PC-9 (cell line): Measurements from ENCODE around the gene USP11. TPM values are rescaled to one million over a fixed set of nuclear protein-coding genes. Genes with fewer than 3 reads are reported as not detected.
A peak's percentile ranks its signal among the peaks of the same experiment; 100 is the strongest.

ENCODE experiments used
- BruUV-seq: library from RNA; stranded (reverse); fragments of 400-500 nt; replicated peaks from 2 replicates; lab custom pipeline; 2021; lab: Mats Ljungman, UMichigan
- CTCF ChIA-PET: fragments of 300-600 bp; sonication (Branson Sonifier 250); formaldehyde crosslinking; loops from one replicate; lab custom pipeline; 2022; ENCODE audit warnings: antibody characterized with exemption; lab: Charles Lee
- POLR2A ChIA-PET: fragments of 300-600 bp; sonication (Branson Sonifier 250); formaldehyde crosslinking; loops from one replicate; lab custom pipeline; 2022; ENCODE audit warnings: antibody characterized with exemption; ENCODE audit not compliant: unreplicated experiment; lab: Charles Lee
- DNase-seq, 2 experiments: peaks; one replicate each; pipeline versions ENCODE4 v3.0.0 to v3.0.0-alpha.2; 2015 to 2022; ENCODE audit warnings: mixed read lengths in 1 of 2
- H2AFZ ChIP-seq: fragments of 200-600 bp; sonication (generic); 2 replicates; pipeline ENCODE4 v1.8.1; 2017; ENCODE audit warnings: antibody characterized with exemption
- H3F3A ChIP-seq: fragments of 200-600 bp; sonication (generic); 2 replicates; pipeline ENCODE4 v1.8.1; 2017; ENCODE audit warnings: antibody characterized with exemption, mild to moderate bottlenecking, low read depth; ENCODE audit not compliant: insufficient read depth
- H3K27ac ChIP-seq: fragments of 200-600 bp; sonication (generic); 2 replicates; pipeline ENCODE4 v1.6.1; 2016; ENCODE audit warnings: mixed run types
- H3K27me3 ChIP-seq: fragments of 200-600 bp; sonication (generic); 2 replicates; pipeline ENCODE4 v1.6.1; 2016; ENCODE audit warnings: low read depth, mixed run types; ENCODE audit not compliant: insufficient read depth
- H3K36me3 ChIP-seq: fragments of 200-600 bp; sonication (generic); 2 replicates; pipeline ENCODE4 v1.6.1; 2016; ENCODE audit warnings: low read depth, mixed run types
- H3K4me1 ChIP-seq: fragments of 200-600 bp; sonication (generic); replicated peaks from 2 replicates; pipeline ENCODE4 v1.6.1; 2016; ENCODE audit warnings: mixed run types; ENCODE audit not compliant: insufficient read depth
- H3K4me2 ChIP-seq: fragments of 200-600 bp; sonication (generic); 2 replicates; pipeline ENCODE4 v1.6.1; 2017; ENCODE audit warnings: mixed run types
- H3K4me3 ChIP-seq: fragments of 200-600 bp; sonication (generic); 2 replicates; pipeline ENCODE4 v1.6.1; 2016; ENCODE audit warnings: mixed run types
- H3K79me2 ChIP-seq: fragments of 200-600 bp; sonication (generic); 2 replicates; pipeline ENCODE4 v1.6.1; 2017; ENCODE audit warnings: low read depth, mixed run types
- H3K9me2 ChIP-seq: fragments of 200-600 bp; sonication (generic); 2 replicates; pipeline ENCODE4 v1.8.1; 2017; ENCODE audit warnings: mild to moderate bottlenecking; ENCODE audit not compliant: insufficient read depth
- H3K9me3 ChIP-seq: fragments of 200-600 bp; sonication (generic); 2 replicates; pipeline ENCODE4 v1.8.1; 2016; ENCODE audit warnings: low read depth; ENCODE audit not compliant: insufficient read depth
- H4K20me1 ChIP-seq: fragments of 200-600 bp; sonication (generic); 2 replicates; pipeline ENCODE4 v1.8.1; 2017; ENCODE audit not compliant: insufficient read depth
- CTCF ChIP-seq: fragments of 200-600 bp; sonication (generic); conservative IDR thresholded peaks from 2 replicates; pipeline ENCODE4 v1.6.1; 2017; ENCODE audit warnings: mixed run types, antibody characterized with exemption, mild to moderate bottlenecking, moderate library complexity
- EZH2 ChIP-seq: fragments of 200-600 bp; sonication (generic); IDR thresholded peaks from 2 replicates; pipeline ENCODE4 v1.8.0; 2017; ENCODE audit warnings: antibody characterized with exemption, low read depth
- intact Hi-C: fragments of 100-400 bp; cut with micrococcal nuclease; formaldehyde crosslinking; loops from one replicate; pipeline ENCODE4 v1.10.0; 2022; ENCODE audit not compliant: unreplicated experiment
- total RNA-seq: library from RNA; stranded (reverse); gene quantifications from 2 replicates; pipeline ENCODE4 v1.2.3, GENCODE V29; 2021

USP11 gene
- total RNA-seq, 1 experiment from 2014 or later = 25.3 TPM

GRCh38 chrX:47234583-47234982, 1.8 kb downstream of the USP11 start:
- ChIA-PET POLR2A (no interaction called here), CTCF (no interaction called here)
- peak overlapping the region; percentile 96 for H3K27ac ChIP-seq
- no peaks in the 10 kb centered on the region for H3K36me3 ChIP-seq
- no peak overlapping the region for H2AFZ ChIP-seq
- DNase-seq = no peak
- H3K79me2 ChIP-seq = peaks cover 22% of the 10 kb centered on the region
- H3K27me3 ChIP-seq = no peaks in the 10 kb centered on the region
- no peaks in the 10 kb centered on the region for H3K9me3 ChIP-seq
- intact Hi-C loops = loop anchor here (5.0 kb wide), 2 partner anchors 63 to 128 kb away; no protein-coding TSS in a partner anchor
- peak overlapping the region; percentile 66 for H3K4me2 ChIP-seq
- peak overlapping the region; percentile 62; the same call in 1 of the 2 replicates for H3K4me3 ChIP-seq
- no peaks in the 10 kb centered on the region for H3F3A ChIP-seq
- no peaks in the 10 kb centered on the region for H3K4me1 ChIP-seq
- BruUV-seq = no TSS peak
- H3K9me2 ChIP-seq = no peaks in the 10 kb centered on the region
- no peak for TF ChIP-seq EZH2
- TF ChIP-seq CTCF = no peak
- H4K20me1 ChIP-seq = no peaks in the 10 kb centered on the region

DNA sequence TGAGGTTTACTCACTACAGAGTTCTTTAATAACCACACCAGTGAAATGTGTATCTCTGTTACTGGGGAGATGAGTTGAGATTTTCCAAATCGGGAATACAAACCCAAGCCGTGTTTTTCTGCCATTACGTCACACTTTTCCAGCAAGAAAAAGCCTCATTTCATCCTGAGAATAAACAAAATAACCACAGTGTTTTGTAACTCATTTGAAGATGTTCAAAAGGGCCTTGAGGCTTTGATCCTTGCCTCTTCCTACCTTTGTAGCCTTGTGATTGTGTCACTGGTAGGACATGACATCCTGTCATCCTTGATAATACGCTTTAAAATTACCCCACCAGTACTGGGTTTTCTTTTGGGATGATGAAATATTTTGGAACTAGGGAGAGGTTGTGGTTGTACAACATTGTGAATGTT, 2.9 kb downstream of the USP11 start:
- Histone ChIP-seq H3K9me3 (no peaks in the 10 kb centered on the region), H3K9me2 (no peaks in the 10 kb centered on the region), H3K27ac (no peak overlapping the region), H4K20me1 (no peaks in the 10 kb centered on the region), H3K36me3 (no peaks in the 10 kb centered on the region), H3K4me2 (no peak overlapping the region), H2AFZ (no peak overlapping the region), H3K79me2 (peaks cover 22% of the 10 kb centered on the region), H3K4me1 (no peaks in the 10 kb centered on the region), H3F3A (no peaks in the 10 kb centered on the region), H3K27me3 (no peaks in the 10 kb centered on the region), H3K4me3 (no peak overlapping the region)
- BruUV-seq = no TSS peak
- intact Hi-C loops = no loop called here
- CTCF ChIA-PET = no interaction called here
- no peak for DNase-seq
- POLR2A ChIA-PET = no interaction called here
- no peak for TF ChIP-seq CTCF
- TF ChIP-seq EZH2 = no peak

GRCh38 chrX:47239199-47239598, 6.4 kb downstream of the USP11 start:
- no peaks in the 10 kb centered on the region for H3K36me3 ChIP-seq
- H3K9me3 ChIP-seq = no peaks in the 10 kb centered on the region
- no peaks in the 10 kb centered on the region for H3K27me3 ChIP-seq
- intact Hi-C loops = no loop called here
- H3K4me1 ChIP-seq = no peaks in the 10 kb centered on the region
- no TSS peak for BruUV-seq
- H3K9me2 ChIP-seq = no peaks in the 10 kb centered on the region
- no peak overlapping the region for H3K4me3 ChIP-seq
- H2AFZ ChIP-seq = no peak overlapping the region
- no peak overlapping the region for H3K4me2 ChIP-seq
- ChIA-PET POLR2A (no interaction called here), CTCF (no interaction called here)
- H3K27ac ChIP-seq = no peak overlapping the region
- no peak for TF ChIP-seq CTCF
- no peak for TF ChIP-seq EZH2
- no peaks in the 10 kb centered on the region for H3F3A ChIP-seq
- no peak for DNase-seq
- peaks cover 17% of the 10 kb centered on the region for H3K79me2 ChIP-seq
- no peaks in the 10 kb centered on the region for H4K20me1 ChIP-seq
